ENCODE measurements around the gene ZNF804B. TPM values are rescaled to one million over a fixed set of nuclear protein-coding genes. Genes with fewer than 3 reads are reported as not detected.

Gene ZNF804B
- total and polyA plus RNA-seq, 12 donors, result 0.07 TPM; not detected in 11

DNA sequence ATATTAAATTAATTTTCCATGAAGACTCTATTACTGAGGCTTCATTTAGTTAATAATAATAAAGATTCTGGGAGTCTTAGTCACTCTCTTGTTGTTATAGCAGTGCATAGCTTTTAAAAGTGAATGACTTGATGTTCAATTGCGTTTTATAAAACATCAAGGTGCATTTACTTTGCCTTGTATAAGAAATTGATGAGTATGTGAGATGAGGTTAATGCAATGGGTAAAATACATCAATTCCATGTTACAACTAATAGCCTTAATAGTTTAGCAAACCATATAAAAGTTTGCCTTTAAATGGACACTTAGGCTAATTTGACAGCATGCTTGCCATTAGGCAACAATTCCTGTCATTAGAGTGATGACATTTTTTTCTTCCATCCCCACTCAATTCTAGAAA, 209.7 kb downstream of the ZNF804B start:
- H3K36me3 ChIP-seq, result no peaks in the 10 kb centered on the region
- H3K4me3 ChIP-seq, result no peak overlapping the region
- no peaks in the 10 kb centered on the region for H3K4me1 ChIP-seq
- no peaks in the 10 kb centered on the region for H3K27me3 ChIP-seq
- intact Hi-C loops (cut with DNase I), result no loop called here
- no peaks in the 10 kb centered on the region for H3K9me3 ChIP-seq
- WGBS, 2 donors, result 78 to 98% methylated on average over 1 of the region's 1 CpG
- TF ChIP-seq, protein P1, sequence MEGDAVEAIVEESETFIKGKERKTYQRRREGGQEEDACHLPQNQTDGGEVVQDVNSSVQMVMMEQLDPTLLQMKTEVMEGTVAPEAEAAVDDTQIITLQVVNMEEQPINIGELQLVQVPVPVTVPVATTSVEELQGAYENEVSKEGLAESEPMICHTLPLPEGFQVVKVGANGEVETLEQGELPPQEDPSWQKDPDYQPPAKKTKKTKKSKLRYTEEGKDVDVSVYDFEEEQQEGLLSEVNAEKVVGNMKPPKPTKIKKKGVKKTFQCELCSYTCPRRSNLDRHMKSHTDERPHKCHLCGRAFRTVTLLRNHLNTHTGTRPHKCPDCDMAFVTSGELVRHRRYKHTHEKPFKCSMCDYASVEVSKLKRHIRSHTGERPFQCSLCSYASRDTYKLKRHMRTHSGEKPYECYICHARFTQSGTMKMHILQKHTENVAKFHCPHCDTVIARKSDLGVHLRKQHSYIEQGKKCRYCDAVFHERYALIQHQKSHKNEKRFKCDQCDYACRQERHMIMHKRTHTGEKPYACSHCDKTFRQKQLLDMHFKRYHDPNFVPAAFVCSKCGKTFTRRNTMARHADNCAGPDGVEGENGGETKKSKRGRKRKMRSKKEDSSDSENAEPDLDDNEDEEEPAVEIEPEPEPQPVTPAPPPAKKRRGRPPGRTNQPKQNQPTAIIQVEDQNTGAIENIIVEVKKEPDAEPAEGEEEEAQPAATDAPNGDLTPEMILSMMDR (IDR thresholded peaks at IDR 0.05), result no peak
- ATAC-seq (no peak), DNase-seq (no peak)
- H3K27ac ChIP-seq, result no peak overlapping the region

DNA sequence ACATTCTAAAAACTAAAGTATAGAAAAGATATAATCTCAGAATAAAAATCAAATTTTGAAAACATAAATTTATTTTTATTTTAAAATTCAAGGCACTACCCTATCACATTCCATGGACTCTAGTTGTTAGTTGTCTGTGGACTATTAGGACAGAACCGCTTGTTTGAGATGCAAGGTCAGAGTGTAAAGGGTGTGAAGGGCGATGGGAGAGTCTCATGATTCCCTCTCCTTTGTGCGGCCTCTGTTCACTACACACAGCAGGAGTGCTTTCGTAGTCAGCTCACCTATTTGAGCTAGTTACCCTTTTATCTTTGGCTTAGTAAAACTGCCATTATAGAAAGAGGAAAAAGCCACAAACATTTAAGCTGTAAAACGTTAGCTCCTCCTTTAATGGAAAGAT, 225.8 kb downstream of the ZNF804B start:
- no peaks in the 10 kb centered on the region for H3K4me1 ChIP-seq
- WGBS, 2 donors, result 73 to 83% methylated on average over 5 of the region's 5 CpGs
- no peak overlapping the region for H3K4me3 ChIP-seq
- ATAC-seq, result no peak
- H3K9me3 ChIP-seq, result no peaks in the 10 kb centered on the region
- DNase-seq, result no peak
- intact Hi-C loops (cut with DNase I), result no loop called here
- no peak overlapping the region for H3K27ac ChIP-seq
- H3K36me3 ChIP-seq, result no peaks in the 10 kb centered on the region
- TF ChIP-seq, protein P1 (IDR thresholded peaks at IDR 0.05), result no peak
- no peaks in the 10 kb centered on the region for H3K27me3 ChIP-seq

DNA sequence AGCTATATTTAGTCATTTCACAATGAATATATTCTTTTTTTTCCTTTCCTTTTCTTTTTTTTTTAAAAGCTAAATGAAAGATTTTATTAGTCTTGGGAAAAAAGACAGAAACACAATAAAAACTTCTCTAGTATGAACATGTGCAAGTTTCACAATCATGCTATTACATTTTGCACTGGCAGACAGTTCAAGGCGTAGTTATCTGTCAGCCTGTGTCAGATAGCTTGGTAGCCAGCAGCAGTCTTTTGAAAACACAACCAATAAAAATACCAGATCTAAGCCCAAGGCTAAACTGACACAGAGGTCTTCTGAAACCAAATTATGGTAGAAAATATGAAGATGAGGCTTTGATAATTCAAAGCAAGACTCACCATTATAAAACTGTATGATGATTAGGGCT, 241.8 kb downstream of the ZNF804B start:
- Histone ChIP-seq H3K4me1 (peaks cover 0 to 8% (median 0%) of the 10 kb centered on the region in 9 donors), H3K27ac (no peak overlapping the region), H3K36me3 (no peaks in the 10 kb centered on the region), H3K9me3 (no peaks in the 10 kb centered on the region), H3K27me3 (no peaks in the 10 kb centered on the region), H3K4me3 (no peak overlapping the region)
- ATAC-seq (no peak), DNase-seq (no peak)
- intact Hi-C loops (cut with DNase I), result no loop called here
- TF ChIP-seq, protein P1 (IDR thresholded peaks at IDR 0.05), result no peak
- 56 to 68% methylated on average over 1 of the region's 1 CpG for WGBS, 2 donors

DNA sequence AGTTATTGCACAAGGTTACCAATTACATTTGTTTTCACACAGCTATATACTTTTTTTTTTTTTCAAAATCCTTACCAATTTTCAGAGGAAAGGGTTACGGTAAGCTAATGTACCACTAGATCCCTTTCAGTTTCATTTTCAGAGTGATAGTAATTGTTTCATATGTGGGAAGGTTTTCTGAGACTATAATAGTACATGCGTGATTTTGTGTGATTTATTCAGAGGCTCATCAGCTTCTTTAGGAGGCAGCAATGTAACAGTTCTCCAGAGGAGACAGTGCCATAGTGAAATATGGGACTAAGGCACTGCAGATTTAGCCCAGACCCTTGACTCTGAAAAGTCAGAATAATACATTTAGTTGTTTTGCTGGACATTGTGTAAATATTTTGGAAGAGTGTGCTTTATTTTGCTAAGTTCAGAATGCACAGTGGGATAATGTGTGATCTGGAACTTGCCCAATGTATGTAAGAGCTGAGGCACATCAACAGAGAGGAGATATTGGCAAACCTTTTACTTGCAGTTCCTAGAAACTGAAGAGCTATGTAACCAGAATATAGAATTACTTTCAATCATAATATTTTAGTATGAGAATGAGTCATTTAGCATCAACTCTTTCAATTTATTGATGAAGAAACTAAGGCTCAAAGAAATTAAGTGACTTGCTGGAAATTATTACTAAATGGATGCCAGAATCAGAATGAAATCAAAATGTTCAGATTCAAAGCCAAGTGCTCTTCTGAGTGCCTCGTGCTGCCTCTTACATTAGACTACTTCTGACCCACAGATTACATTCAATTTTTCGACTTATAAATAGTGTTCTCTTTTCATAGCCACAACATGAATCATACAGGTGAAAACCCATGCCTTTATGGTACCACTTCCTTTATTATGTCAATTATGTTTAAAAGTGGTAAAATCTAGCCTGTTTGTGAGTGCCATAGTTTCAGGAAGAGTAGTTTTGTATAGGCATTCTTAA, 243.8 kb downstream of the ZNF804B start:
- intact Hi-C loops (cut with DNase I), result no loop called here

More for the DNA sequence above, 243.8 kb downstream of the ZNF804B start:
- no peaks in the 10 kb centered on the region for H3K36me3 ChIP-seq
- H3K27me3 ChIP-seq, result no peaks in the 10 kb centered on the region
- peak overlapping the region in 7 of 10 donors; percentile 7 to 42 (median 35) for H3K4me3 ChIP-seq
- no peaks in the 10 kb centered on the region for H3K9me3 ChIP-seq
- TF ChIP-seq, protein P1 (IDR thresholded peaks at IDR 0.05), result no peak
- peaks cover 0 to 8% (median 0%) of the 10 kb centered on the region in 9 donors for H3K4me1 ChIP-seq
- 45 to 50% methylated on average over 4 of the region's 4 CpGs for WGBS, 2 donors
- ATAC-seq (no peak), DNase-seq (no peak)
- no peak overlapping the region for H3K27ac ChIP-seq
